Common myeloid progenitor, CD34-positive (primary cell): Measurements from ENCODE around the gene C1QTNF1.

Experiments used
- CTCF ChIA-PET: fragments of 350-600 bp; sonication (Branson Sonifier 250); formaldehyde crosslinking; loops from one replicate; lab custom pipeline; 2021; ENCODE audit warnings: antibody characterized with exemption; lab: Charles Lee
- POLR2A ChIA-PET: fragments of 350-600 bp; sonication (Branson Sonifier 250); formaldehyde crosslinking; loops from one replicate; lab custom pipeline; 2021; ENCODE audit warnings: antibody characterized with exemption; lab: Charles Lee
- DNase-seq, 3 donors: peaks; one replicate each; pipeline versions ENCODE4 v3.0.0 to v3.0.0-alpha.2; 2013
- H3K27ac ChIP-seq, 2 experiments: 1 replicate in 1 of 2; 2 replicates in 1 of 2; pipeline ENCODE4 v1.7.0; 2013; ENCODE audit warnings: inconsistent platforms in 2 of 2, low read length in 2 of 2, mild to moderate bottlenecking in 2 of 2, low read depth in 1 of 2, moderate library complexity in 1 of 2; ENCODE audit not compliant: severe bottlenecking in 2 of 2, insufficient read depth in 1 of 2, poor library complexity in 1 of 2
- H3K27me3 ChIP-seq, 5 experiments: replicated peaks in 2 of 5; 1 replicate in 3 of 5; 2 replicates in 2 of 5; pipeline versions ENCODE4 v1.6.1 to v1.7.0; 2013; ENCODE audit warnings: low read length in 4 of 5, mild to moderate bottlenecking in 2 of 5, moderate library complexity in 2 of 5, inconsistent platforms in 1 of 5; ENCODE audit not compliant: insufficient read depth in 5 of 5, control insufficient read depth in 4 of 5
- H3K36me3 ChIP-seq, 4 experiments: 1 replicate in 2 of 4; 2 replicates in 2 of 4; pipeline versions ENCODE4 v1.6.1 to v1.7.0; 2013; ENCODE audit warnings: low read length in 3 of 4, control low read depth in 1 of 4, mild to moderate bottlenecking in 1 of 4; ENCODE audit not compliant: control insufficient read depth in 4 of 4, insufficient read depth in 4 of 4
- H3K4me1 ChIP-seq, 4 experiments: 1 replicate in 3 of 4; 2 replicates in 1 of 4; pipeline versions ENCODE4 v1.6.1 to v1.7.1; 2013; ENCODE audit warnings: low read length in 3 of 4, mild to moderate bottlenecking in 3 of 4, control low read depth in 1 of 4, inconsistent platforms in 1 of 4, moderate library complexity in 1 of 4; ENCODE audit not compliant: control insufficient read depth in 4 of 4, insufficient read depth in 4 of 4; ENCODE audit errors: control extremely low read depth in 1 of 4
- H3K4me3 ChIP-seq, 7 experiments: 1 replicate in 4 of 7; 2 replicates in 3 of 7; pipeline versions ENCODE4 v1.5.1 to v1.7.0; 2013; ENCODE audit warnings: mild to moderate bottlenecking in 7 of 7, low read length in 6 of 7, moderate library complexity in 6 of 7, inconsistent platforms in 2 of 7, low read depth in 2 of 7, control low read depth in 1 of 7; ENCODE audit not compliant: insufficient read depth in 4 of 7, control insufficient read depth in 1 of 7; ENCODE audit errors: extremely low read depth in 1 of 7
- H3K9me3 ChIP-seq, 5 experiments: 1 replicate in 4 of 5; 2 replicates in 1 of 5; pipeline versions ENCODE4 v1.6.1 to v1.7.1; 2013; ENCODE audit warnings: low read length in 4 of 5, mild to moderate bottlenecking in 2 of 5, inconsistent platforms in 1 of 5, low read depth in 1 of 5, moderate library complexity in 1 of 5; ENCODE audit not compliant: control insufficient read depth in 4 of 5, insufficient read depth in 2 of 5; ENCODE audit errors: control extremely low read depth in 1 of 5
- WGBS: methylation state at CpG from one replicate; pipeline ENCODE4 v1.1.5; 2013; ENCODE audit not compliant: insufficient coverage; 5-methylcytosine and 5-hydroxymethylcytosine counted together

Gene C1QTNF1

DNA sequence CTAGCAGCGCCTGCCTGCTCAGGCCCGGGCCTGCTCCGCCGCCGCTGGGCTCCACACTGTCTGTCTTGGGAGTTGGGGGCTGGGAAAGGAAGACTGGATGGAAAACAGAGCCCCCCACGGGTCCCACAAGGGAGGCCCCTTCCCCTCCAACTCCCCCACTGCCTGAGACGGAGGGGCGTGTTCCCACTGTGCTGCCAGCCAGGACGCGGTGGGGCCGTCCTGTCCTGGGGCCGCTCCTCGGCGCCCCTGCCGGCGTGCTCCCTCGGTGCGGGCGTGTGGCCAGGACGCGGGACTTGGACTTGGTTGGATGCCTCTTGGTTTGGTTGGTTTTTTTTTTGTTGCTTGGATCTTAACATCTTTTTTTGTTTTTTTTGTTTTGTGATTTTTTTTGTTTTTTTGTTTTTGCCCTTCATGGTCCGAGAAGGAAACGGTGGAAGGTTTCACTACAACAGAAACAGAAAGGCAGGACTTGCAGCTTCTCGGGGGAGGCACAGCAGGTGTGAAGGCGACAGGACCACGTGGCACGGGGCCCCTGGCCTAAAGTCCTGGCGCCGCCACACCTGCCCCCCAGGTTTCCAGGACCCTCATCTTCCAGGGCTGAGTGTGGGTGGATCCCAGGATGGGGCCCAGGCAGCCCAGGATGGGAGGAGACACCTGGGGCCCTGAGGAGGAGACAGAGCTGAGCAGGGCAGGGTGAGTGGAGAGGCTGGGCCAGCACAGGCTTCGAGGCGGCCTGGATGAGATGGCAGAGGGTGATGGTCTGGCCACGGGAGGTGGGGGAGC is 66.7 kb downstream of the C1QTNF1 start:
- CTCF ChIA-PET: interaction anchor here (1.3 to 11.6 kb wide), 2 partner anchors 296 to 302 kb away, joined by 4 to 136 read pairs; no protein-coding TSS in a partner anchor
- H3K27me3 ChIP-seq: peaks cover 0 to 30% (median 4%) of the 10 kb centered on the region in 5 experiments
- H3K4me3 ChIP-seq: no peak overlapping the region
- no peak overlapping the region for H3K27ac ChIP-seq
- H3K36me3 ChIP-seq: peaks cover 0 to 23% (median 12%) of the 10 kb centered on the region in 4 experiments
- no peaks in the 10 kb centered on the region for H3K9me3 ChIP-seq
- no peaks in the 10 kb centered on the region for H3K4me1 ChIP-seq
- 77% methylated on average over 20 of the region's 32 CpGs for WGBS
- DNase-seq: peak in 1 of 3 donors; percentile 10
- POLR2A ChIA-PET: no interaction called here

- 95% methylated on average over 8 of the region's 10 CpGs for WGBS
- ChIA-PET POLR2A (no interaction called here), CTCF (interaction anchor here (1.3 to 11.6 kb wide), 2 partner anchors 295 to 302 kb away, joined by 4 to 136 read pairs; no protein-coding TSS in a partner anchor)
- DNase-seq: no peak
- peaks cover 0 to 36% (median 7%) of the 10 kb centered on the region in 5 experiments for H3K27me3 ChIP-seq
- no peaks in the 10 kb centered on the region for H3K4me1 ChIP-seq
- no peak overlapping the region for H3K27ac ChIP-seq
- no peaks in the 10 kb centered on the region for H3K9me3 ChIP-seq
- H3K36me3 ChIP-seq: peaks cover 0 to 17% (median 9%) of the 10 kb centered on the region in 4 experiments
- no peak overlapping the region for H3K4me3 ChIP-seq
Observed at GRCh38 chr17:79091226-79091670, 67.3 kb downstream of the C1QTNF1 start.

GRCh38 chr17:79092567-79092966 is 68.6 kb downstream of the C1QTNF1 start:
- no peak for DNase-seq
- WGBS: 80% methylated on average over 1 of the region's 4 CpGs
- no peaks in the 10 kb centered on the region for H3K4me1 ChIP-seq
- peaks cover 0 to 6% (median 4%) of the 10 kb centered on the region in 4 experiments for H3K36me3 ChIP-seq
- H3K4me3 ChIP-seq: no peak overlapping the region
- no peaks in the 10 kb centered on the region for H3K9me3 ChIP-seq
- ChIA-PET CTCF (interaction anchor here (3.2 kb wide), 1 partner anchor 300 kb away, joined by 9 read pairs; no protein-coding TSS in a partner anchor), POLR2A (no interaction called here)
- H3K27me3 ChIP-seq: peaks cover 0 to 49% (median 7%) of the 10 kb centered on the region in 5 experiments
- no peak overlapping the region for H3K27ac ChIP-seq

- peaks cover 0 to 56% (median 14%) of the 10 kb centered on the region in 5 experiments for H3K27me3 ChIP-seq
- WGBS: 41% methylated on average over 7 of the region's 8 CpGs
Observed at GRCh38 chr17:79093270-79093669, 69.3 kb downstream of the C1QTNF1 start.

GRCh38 chr17:79094261-79094660 is 70.3 kb downstream of the C1QTNF1 start:
- no peak overlapping the region for H3K4me3 ChIP-seq
- no peak for DNase-seq
- no peaks in the 10 kb centered on the region for H3K4me1 ChIP-seq
- CTCF ChIA-PET: interaction anchor here (1.4 to 3.2 kb wide), 3 partner anchors 10 to 298 kb away, joined by 5 to 9 read pairs (median 9); no protein-coding TSS in a partner anchor
- peaks cover 0 to 65% (median 14%) of the 10 kb centered on the region in 5 experiments for H3K27me3 ChIP-seq
- 91% methylated on average over 4 of the region's 17 CpGs for WGBS
- H3K27ac ChIP-seq: no peak overlapping the region
- H3K36me3 ChIP-seq: peaks cover 0 to 2% (median 0%) of the 10 kb centered on the region in 4 experiments
- POLR2A ChIA-PET: no interaction called here
- H3K9me3 ChIP-seq: no peaks in the 10 kb centered on the region

More at GRCh38 chr17:79093270-79093669, 69.3 kb downstream of the C1QTNF1 start:
- Histone ChIP-seq H3K9me3 (no peaks in the 10 kb centered on the region), H3K36me3 (peaks cover 0 to 5% (median 3%) of the 10 kb centered on the region in 4 experiments), H3K4me1 (no peaks in the 10 kb centered on the region), H3K4me3 (no peak overlapping the region), H3K27ac (no peak overlapping the region)
- ChIA-PET POLR2A (interaction anchor here (0.7 kb wide), 1 partner anchor 17 kb away, joined by 4 read pairs; no protein-coding TSS in a partner anchor), CTCF (interaction anchor here (0.7 to 3.2 kb wide), 4 partner anchors 8 to 301 kb away, joined by 3 to 9 read pairs (median 6); no protein-coding TSS in a partner anchor)
- no peak for DNase-seq

- no peak overlapping the region for H3K4me3 ChIP-seq
- no peaks in the 10 kb centered on the region for H3K9me3 ChIP-seq
- DNase-seq: peak in 2 of 3 donors; percentile 11 to 16
- CTCF ChIA-PET: interaction anchor here (3.2 kb wide), 1 partner anchor 297 kb away, joined by 9 read pairs; no protein-coding TSS in a partner anchor
- H3K36me3 ChIP-seq: no peaks in the 10 kb centered on the region
- H3K4me1 ChIP-seq: no peaks in the 10 kb centered on the region
- POLR2A ChIA-PET: no interaction called here
- WGBS: 99% methylated on average over 13 of the region's 15 CpGs
- H3K27me3 ChIP-seq: peaks cover 0 to 78% (median 14%) of the 10 kb centered on the region in 5 experiments
- H3K27ac ChIP-seq: no peak overlapping the region
Observed at GRCh38 chr17:79095345-79096055, 71.5 kb downstream of the C1QTNF1 start.
